Upper lobe of left lung (tissue), 6 donors: ENCODE results near the gene CNTNAP5. TPM values are rescaled to one million over a fixed set of nuclear protein-coding genes. Genes with fewer than 3 reads are reported as not detected.

ENCODE experiments used
- ATAC-seq, 2 donors: fragments of 200-7000 bp; cut with Tn5 transposase; one replicate each; pipeline ENCODE4 v1.9.1; 2022; ENCODE audit warnings: mild to moderate bottlenecking in 2 of 2, moderate library complexity in 2 of 2; ENCODE audit not compliant: low FRiP score in 2 of 2
- DNase-seq, 2 donors: peaks; one replicate each; pipeline ENCODE4 v3.0.0-alpha.2; 2019 to 2020
- H3K27ac ChIP-seq, 4 donors: fragments of 200-600 bp; sonication (generic); one replicate each; pipeline ENCODE4 v1.5.1; 2016 to 2019
- H3K27me3 ChIP-seq, 4 donors: fragments of 200-600 bp; sonication (generic); one replicate each; pipeline ENCODE4 v1.5.1; 2017 to 2019
- H3K36me3 ChIP-seq, 4 donors: fragments of 200-600 bp; sonication (generic); one replicate each; pipeline ENCODE4 v1.5.1; 2016 to 2019
- H3K4me1 ChIP-seq, 4 donors: fragments of 200-600 bp; sonication (generic); one replicate each; pipeline ENCODE4 v1.5.1; 2018 to 2019
- H3K4me3 ChIP-seq, 4 donors: fragments of 200-600 bp; sonication (generic); one replicate each; pipeline ENCODE4 v1.5.1; 2017 to 2019; ENCODE audit warnings: mild to moderate bottlenecking in 2 of 4, moderate library complexity in 1 of 4
- H3K9me3 ChIP-seq, 4 donors: fragments of 200-600 bp; sonication (generic); one replicate each; pipeline ENCODE4 v1.5.1; 2018 to 2019
- CTCF ChIP-seq, 6 experiments: fragments of 450-650 bp in 4 of 6; fragments of 200-600 bp in 2 of 6; sonication (generic) in 2 of 6; IDR thresholded peaks; one replicate each; pipeline ENCODE4 v1.5.1; 2016 to 2019; ENCODE audit warnings: antibody characterized with exemption in 6 of 6
- EP300 ChIP-seq, 4 donors: sonication (generic); formaldehyde crosslinking; IDR thresholded peaks; one replicate each; pipeline ENCODE4 v1.5.1; 2017; ENCODE audit warnings: antibody characterized with exemption in 4 of 4, control low read depth in 2 of 4
- POLR2A ChIP-seq, 4 donors: fragments of 450-650 bp; IDR thresholded peaks; one replicate each; pipeline ENCODE4 v1.5.1; 2016 to 2017; ENCODE audit warnings: antibody characterized with exemption in 4 of 4, mild to moderate bottlenecking in 2 of 4
- POLR2AphosphoS5 ChIP-seq, 2 donors: sonication (generic); formaldehyde crosslinking; IDR thresholded peaks; one replicate each; pipeline ENCODE4 v1.5.1; 2017; ENCODE audit warnings: antibody characterized with exemption in 2 of 2
- WGBS, 2 donors: methylation state at CpG; one replicate each; pipeline ENCODE4 v1.1.5; 2017 to 2018; 5-methylcytosine and 5-hydroxymethylcytosine counted together
- total RNA-seq, 6 donors: library from RNA; depleted of rRNA in 4 of 6; stranded (reverse); fragments of >200 nt in 4 of 6; gene quantifications; one replicate each; pipeline versions ENCODE4 v1.1.0 to v1.2.1, GENCODE V29; 2016 to 2021
- donor health status: DM: no; HTN: no; CAD: no; lungs with moderate emphysema.
- donor health status: DM: no; HTN: yes; CAD: no; lungs with severe emphysema.

CNTNAP5 gene
- total RNA-seq, 6 donors from 2014 or later = not detected

GRCh38 chr2:124147552-124147951 lies 122.5 kb downstream of the CNTNAP5 start:
- TF ChIP-seq POLR2AphosphoS5 (IDR thresholded peaks at IDR 0.05) (no peak), POLR2A (IDR thresholded peaks at IDR 0.05) (no peak), CTCF (IDR thresholded peaks at IDR 0.05) (no peak), EP300 (IDR thresholded peaks at IDR 0.05) (no peak)
- 80 to 86% methylated on average over 9 of the region's 9 CpGs for WGBS, 2 donors

GRCh38 chr2:124149571-124149970 lies 124.5 kb downstream of the CNTNAP5 start:
- no peak overlapping the region for H3K27ac ChIP-seq
- ATAC-seq (no peak), DNase-seq (no peak)
- no peaks in the 10 kb centered on the region for H3K36me3 ChIP-seq
- no peak for TF ChIP-seq EP300 (IDR thresholded peaks at IDR 0.05)
- no peak for TF ChIP-seq CTCF (IDR thresholded peaks at IDR 0.05)
- H3K4me1 ChIP-seq = no peaks in the 10 kb centered on the region
- H3K27me3 ChIP-seq = no peaks in the 10 kb centered on the region
- 60 to 68% methylated on average over 6 of the region's 6 CpGs for WGBS, 2 donors
- H3K4me3 ChIP-seq = no peak overlapping the region
- H3K9me3 ChIP-seq = no peaks in the 10 kb centered on the region

More at GRCh38 chr2:124147552-124147951, 122.5 kb downstream of the CNTNAP5 start:
- ATAC-seq (no peak), DNase-seq (no peak)
- Histone ChIP-seq H3K27me3 (no peaks in the 10 kb centered on the region), H3K27ac (no peak overlapping the region), H3K4me1 (no peaks in the 10 kb centered on the region), H3K36me3 (no peaks in the 10 kb centered on the region), H3K4me3 (no peak overlapping the region), H3K9me3 (no peaks in the 10 kb centered on the region)

GRCh38 chr2:124151691-124152090 lies 126.6 kb downstream of the CNTNAP5 start:
- Histone ChIP-seq H3K9me3 (no peaks in the 10 kb centered on the region), H3K27ac (no peak overlapping the region), H3K27me3 (no peaks in the 10 kb centered on the region), H3K4me1 (no peaks in the 10 kb centered on the region), H3K4me3 (no peak overlapping the region), H3K36me3 (no peaks in the 10 kb centered on the region)
- ATAC-seq (no peak), DNase-seq (no peak)
- no peak for TF ChIP-seq EP300 (IDR thresholded peaks at IDR 0.05)
- WGBS, 2 donors = 81 to 87% methylated on average over 4 of the region's 4 CpGs

GRCh38 chr2:124153713-124154112 lies 128.6 kb downstream of the CNTNAP5 start:
- H3K36me3 ChIP-seq = no peaks in the 10 kb centered on the region
- H3K4me3 ChIP-seq = no peak overlapping the region
- H3K4me1 ChIP-seq = no peaks in the 10 kb centered on the region
- WGBS, 2 donors = 87 to 91% methylated on average over 8 of the region's 8 CpGs
- no peak for TF ChIP-seq POLR2A (IDR thresholded peaks at IDR 0.05)
- no peak for TF ChIP-seq POLR2AphosphoS5 (IDR thresholded peaks at IDR 0.05)
- TF ChIP-seq CTCF (IDR thresholded peaks at IDR 0.05) = no peak
- no peak for TF ChIP-seq EP300 (IDR thresholded peaks at IDR 0.05)
- ATAC-seq (no peak), DNase-seq (no peak)
- no peak overlapping the region for H3K27ac ChIP-seq
- H3K27me3 ChIP-seq = no peaks in the 10 kb centered on the region
- no peaks in the 10 kb centered on the region for H3K9me3 ChIP-seq

- 76 to 80% methylated on average over 1 of the region's 1 CpG for WGBS, 2 donors
- H3K4me1 ChIP-seq = no peaks in the 10 kb centered on the region
- H3K27ac ChIP-seq = no peak overlapping the region
- TF ChIP-seq POLR2AphosphoS5 (IDR thresholded peaks at IDR 0.05) = no peak
- TF ChIP-seq EP300 (IDR thresholded peaks at IDR 0.05) = no peak
- TF ChIP-seq CTCF (IDR thresholded peaks at IDR 0.05) = no peak
- TF ChIP-seq POLR2A (IDR thresholded peaks at IDR 0.05) = no peak
- ATAC-seq (no peak), DNase-seq (no peak)
- no peak overlapping the region for H3K4me3 ChIP-seq
- no peaks in the 10 kb centered on the region for H3K36me3 ChIP-seq
- H3K27me3 ChIP-seq = no peaks in the 10 kb centered on the region
- no peaks in the 10 kb centered on the region for H3K9me3 ChIP-seq
Measured at GRCh38 chr2:124159166-124159565, 134.1 kb downstream of the CNTNAP5 start.
